ENCODE data around the gene TRIM66.

The TRIM66 gene

GRCh38 chr11:8601376-8602133, 80.9 kb downstream of the TRIM66 start:
- DNase-seq: no peak

GRCh38 chr11:8598506-8598905, 84.0 kb downstream of the TRIM66 start:
- no peak for DNase-seq

- no peak for DNase-seq
Measured at GRCh38 chr11:8597182-8597581, 85.3 kb downstream of the TRIM66 start.

- no peak for DNase-seq
Measured at GRCh38 chr11:8596504-8597046, 85.9 kb downstream of the TRIM66 start.

GRCh38 chr11:8593935-8594909, 88.2 kb downstream of the TRIM66 start, which contains the start of gene STK33:
STK33 (minus strand) TSS chr11:8594228; CDS start chr11:8474905, 119,323 bp downstream.
- DNase-seq: no peak

- no peak for DNase-seq
Measured at GRCh38 chr11:8593455-8593854, 89.0 kb downstream of the TRIM66 start.

GRCh38 chr11:8587915-8588314, 94.5 kb downstream of the TRIM66 start:
- DNase-seq: no peak

GRCh38 chr11:8586805-8587204, 95.7 kb downstream of the TRIM66 start:
- no peak for DNase-seq

GRCh38 chr11:8586184-8586583, 96.3 kb downstream of the TRIM66 start:
- DNase-seq: no peak

GRCh38 chr11:8584511-8584910, 98.0 kb downstream of the TRIM66 start:
- no peak for DNase-seq

- no peak for DNase-seq
Measured at GRCh38 chr11:8584082-8584481, 98.4 kb downstream of the TRIM66 start.

GRCh38 chr11:8581300-8581699, 101.2 kb downstream of the TRIM66 start:
- no peak for DNase-seq

GRCh38 chr11:8577791-8578581, 104.5 kb downstream of the TRIM66 start:
- DNase-seq: no peak

GRCh38 chr11:8574798-8575197, 107.7 kb downstream of the TRIM66 start:
- DNase-seq: no peak

- DNase-seq: no peak
Measured at GRCh38 chr11:8573777-8574176, 108.7 kb downstream of the TRIM66 start.

GRCh38 chr11:8567602-8568198, 114.8 kb downstream of the TRIM66 start:
- DNase-seq: no peak

- DNase-seq: no peak
Measured at GRCh38 chr11:8566613-8567210, 115.8 kb downstream of the TRIM66 start.

GRCh38 chr11:8564526-8564925, 117.9 kb downstream of the TRIM66 start:
- no peak for DNase-seq

All from activated CD4-positive, alpha-beta T cell treated with anti-CD3 and anti-CD28 coated beads, Interleukin-2, amount 50 U/mL, for 1 hour (primary cell).